ENCODE data around the gene MT1M.
"Not testable (repeated sequence)": the region's sequence is repeated elsewhere in the genome, so short reads cannot be mapped to it uniquely, and the experiment has no call there.

Gene MT1M

GRCh38 chr16:56657555-56658326 is 25.3 kb downstream of the MT1M start, which contains the start of gene MT1F:
TSS of gene MT1F (plus strand) at chr16:56657959. CDS start at chr16:56658059, 100 bp downstream.
- DNase-seq (peak; percentile 39 to 54 (median 45)), ATAC-seq (replicated peaks) (peak; percentile 84)
- H3K27me3 Mint-ChIP-seq, result peaks cover 0 to 14% of the 10 kb centered on the region in 2 donors
- H3K27ac Mint-ChIP-seq, result peak within 1 kb of the TSS; percentile 90 to 94
- H3K9me3 Mint-ChIP-seq, result no peaks in the 10 kb centered on the region
- H3K36me3 Mint-ChIP-seq (ENCODE audit: insufficient read depth), result peaks cover 9% of the 10 kb centered on the region
- peak within 1 kb of the TSS; percentile 89 to 98 for H3K4me3 Mint-ChIP-seq
- H3K4me1 Mint-ChIP-seq (ENCODE audit: low read depth in 2 of 2), result peaks cover 18 to 20% of the 10 kb centered on the region in 2 donors

- no peak for DNase-seq
- Mint-ChIP-seq H3K9me3 (no peaks in the 10 kb centered on the region), H3K27me3 (peaks cover 0 to 13% of the 10 kb centered on the region in 2 donors), H3K27ac (peak overlapping the region; percentile 90 to 94), H3K4me3 (peak overlapping the region; percentile 89 to 98), H3K36me3 (ENCODE audit: insufficient read depth) (peaks cover 9% of the 10 kb centered on the region), H3K4me1 (ENCODE audit: low read depth in 2 of 2) (peaks cover 21 to 23% of the 10 kb centered on the region in 2 donors)
- ATAC-seq (replicated peaks), result no peak
These were observed 25.9 kb downstream of the MT1M start for GRCh38 chr16:56658327-56658875.

GRCh38 chr16:56662357-56663354 is 30.2 kb downstream of the MT1M start:
- no peak for DNase-seq
- Mint-ChIP-seq H3K27me3 (peaks cover 9 to 51% of the 10 kb centered on the region in 2 donors), H3K27ac (peak overlapping the region; percentile 78 to 80), H3K4me1 (ENCODE audit: low read depth in 2 of 2) (peaks cover 18 to 25% of the 10 kb centered on the region in 2 donors), H3K9me3 (no peaks in the 10 kb centered on the region), H3K36me3 (ENCODE audit: insufficient read depth) (peaks cover 2% of the 10 kb centered on the region), H3K4me3 (peak overlapping the region; percentile 83 to 85)
- peak; percentile 65 for ATAC-seq (replicated peaks)

GRCh38 chr16:56664506-56664905 is 32.0 kb downstream of the MT1M start:
- no peak overlapping the region for H3K4me3 Mint-ChIP-seq
- peaks cover 21 to 23% of the 10 kb centered on the region in 2 donors for H3K4me1 Mint-ChIP-seq (ENCODE audit: low read depth in 2 of 2)
- no peak overlapping the region for H3K27ac Mint-ChIP-seq
- no peaks in the 10 kb centered on the region for H3K9me3 Mint-ChIP-seq
- peaks cover 27 to 70% of the 10 kb centered on the region in 2 donors for H3K27me3 Mint-ChIP-seq
- no peak for ATAC-seq (replicated peaks)
- DNase-seq, result no peak
- no peaks in the 10 kb centered on the region for H3K36me3 Mint-ChIP-seq (ENCODE audit: insufficient read depth)

- peaks cover 35 to 80% of the 10 kb centered on the region in 2 donors for H3K27me3 Mint-ChIP-seq
- not testable (repeated sequence) for H3K27ac Mint-ChIP-seq; H3K36me3 Mint-ChIP-seq (ENCODE audit: insufficient read depth); DNase-seq; H3K4me3 Mint-ChIP-seq; ATAC-seq (replicated peaks); H3K9me3 Mint-ChIP-seq
- H3K4me1 Mint-ChIP-seq (ENCODE audit: low read depth in 2 of 2), result peaks cover 24 to 26% of the 10 kb centered on the region in 2 donors
These were observed 33.1 kb downstream of the MT1M start for GRCh38 chr16:56665286-56666261.

- ATAC-seq (replicated peaks) (peak; percentile 84), DNase-seq (peak in 1 of 3 experiments; percentile 23)
- H3K36me3 Mint-ChIP-seq (ENCODE audit: insufficient read depth), result no peaks in the 10 kb centered on the region
- H3K4me1 Mint-ChIP-seq (ENCODE audit: low read depth in 2 of 2), result peaks cover 14 to 17% of the 10 kb centered on the region in 2 donors
- H3K4me3 Mint-ChIP-seq, result peak within 1 kb of the TSS in 1 of 2 donors; percentile 37
- no peaks in the 10 kb centered on the region for H3K9me3 Mint-ChIP-seq
- H3K27me3 Mint-ChIP-seq, result peaks cover 44 to 93% of the 10 kb centered on the region in 2 donors
- no peak within 1 kb of the TSS for H3K27ac Mint-ChIP-seq
These were observed 35.4 kb downstream of the MT1M start, which contains the start of gene MT1G for GRCh38 chr16:56667581-56668571. TSS of gene MT1G (minus strand) at chr16:56668065. CDS start at chr16:56667993, 72 bp downstream.

- Mint-ChIP-seq H3K9me3 (no peaks in the 10 kb centered on the region), H3K36me3 (ENCODE audit: insufficient read depth) (no peaks in the 10 kb centered on the region), H3K4me1 (ENCODE audit: low read depth in 2 of 2) (peaks cover 10 to 13% of the 10 kb centered on the region in 2 donors), H3K27me3 (peaks cover 44 to 95% of the 10 kb centered on the region in 2 donors), H3K4me3 (peak within 1 kb of the TSS; percentile 21 to 45), H3K27ac (no peak within 1 kb of the TSS)
- ATAC-seq (replicated peaks) (no peak), DNase-seq (no peak)
These were observed 36.8 kb downstream of the MT1M start, which contains the start of gene MT1H for GRCh38 chr16:56669005-56669839. TSS of gene MT1H (plus strand) at chr16:56669814. CDS start at chr16:56669885, 71 bp downstream.

GRCh38 chr16:56669840-56670619 is 37.6 kb downstream of the MT1M start:
- Mint-ChIP-seq H3K36me3 (ENCODE audit: insufficient read depth) (no peaks in the 10 kb centered on the region), H3K4me3 (peak overlapping the region; percentile 21 to 45), H3K27me3 (peaks cover 46 to 95% of the 10 kb centered on the region in 2 donors), H3K9me3 (no peaks in the 10 kb centered on the region), H3K4me1 (ENCODE audit: low read depth in 2 of 2) (peaks cover 10 to 13% of the 10 kb centered on the region in 2 donors), H3K27ac (no peak overlapping the region)
- ATAC-seq (replicated peaks), result no peak
- no peak for DNase-seq

GRCh38 chr16:56670620-56670934 is 38.1 kb downstream of the MT1M start:
- no peak for DNase-seq
- Mint-ChIP-seq H3K4me3 (no peak overlapping the region), H3K27me3 (peaks cover 52 to 95% of the 10 kb centered on the region in 2 donors), H3K27ac (no peak overlapping the region), H3K9me3 (no peaks in the 10 kb centered on the region), H3K4me1 (ENCODE audit: low read depth in 2 of 2) (peaks cover 14 to 18% of the 10 kb centered on the region in 2 donors), H3K36me3 (ENCODE audit: insufficient read depth) (no peaks in the 10 kb centered on the region)
- ATAC-seq (replicated peaks), result no peak

GRCh38 chr16:56671691-56672090 is 39.2 kb downstream of the MT1M start:
- not testable (repeated sequence) for H3K27ac Mint-ChIP-seq; ATAC-seq (replicated peaks); H3K36me3 Mint-ChIP-seq (ENCODE audit: insufficient read depth); H3K9me3 Mint-ChIP-seq; H3K4me3 Mint-ChIP-seq; DNase-seq
- peaks cover 50 to 98% of the 10 kb centered on the region in 2 donors for H3K27me3 Mint-ChIP-seq
- peaks cover 19 to 22% of the 10 kb centered on the region in 2 donors for H3K4me1 Mint-ChIP-seq (ENCODE audit: low read depth in 2 of 2)
